Thymus (tissue), 11 donors: ENCODE measurements around the gene RAPGEF4. TPM values are rescaled to one million over a fixed set of nuclear protein-coding genes. Genes with fewer than 3 reads are reported as not detected.

Source experiments
- DNase-seq, 9 donors: peaks; one replicate each; pipeline ENCODE4 v3.0.0-alpha.2; 2013; ENCODE audit warnings: low spot score in 9 of 9, low read depth in 6 of 9, missing footprints in 1 of 9
- H3K27ac ChIP-seq, 2 donors: one replicate each; pipeline ENCODE4 v1.5.1; 2013; ENCODE audit warnings: control low read depth in 1 of 2, low read depth in 1 of 2, low read length in 1 of 2, mild to moderate bottlenecking in 1 of 2, moderate library complexity in 1 of 2
- H3K27me3 ChIP-seq, 2 donors: one replicate each; pipeline ENCODE4 v1.5.1; 2013; ENCODE audit warnings: low read length in 1 of 2; ENCODE audit not compliant: control insufficient read depth in 2 of 2, insufficient read depth in 1 of 2
- H3K36me3 ChIP-seq, 2 donors: one replicate each; pipeline ENCODE4 v1.5.1; 2013; ENCODE audit warnings: low read length in 1 of 2, mild to moderate bottlenecking in 1 of 2, moderate library complexity in 1 of 2; ENCODE audit not compliant: control insufficient read depth in 2 of 2, insufficient read depth in 2 of 2
- H3K4me1 ChIP-seq, 2 donors: one replicate each; pipeline ENCODE4 v1.5.1; 2013; ENCODE audit warnings: low read length in 2 of 2; ENCODE audit not compliant: control insufficient read depth in 2 of 2, insufficient read depth in 2 of 2
- H3K4me3 ChIP-seq, 2 donors: one replicate each; pipeline ENCODE4 v1.5.1; 2013; ENCODE audit warnings: low read length in 2 of 2, control low read depth in 1 of 2, mild to moderate bottlenecking in 1 of 2
- H3K9me3 ChIP-seq, 2 donors: one replicate each; pipeline ENCODE4 v1.5.1; 2013; ENCODE audit warnings: low read length in 1 of 2, mild to moderate bottlenecking in 1 of 2; ENCODE audit not compliant: control insufficient read depth in 2 of 2, insufficient read depth in 1 of 2
- WGBS: extraction: QIAGEN DNeasy Blood & Tissue Kit; methylation state at CpG from one replicate; pipeline ENCODE4 v1.1.7; 2013; 5-methylcytosine and 5-hydroxymethylcytosine counted together
- polyA plus RNA-seq: library from polyadenylated mRNA; stranded (reverse); fragments of 200-250 nt; gene quantifications from one replicate; pipeline ENCODE4 v1.2.3, GENCODE V29; 2013
- total RNA-seq: library from RNA; stranded (reverse); fragments of 120-200 nt; gene quantifications from one replicate; pipeline ENCODE4 v1.2.4, GENCODE V29; 2013
- donor health status: healthy.

The RAPGEF4 gene
- total and polyA plus RNA-seq, 2 donors, result 2.0 to 3.6 TPM

DNA sequence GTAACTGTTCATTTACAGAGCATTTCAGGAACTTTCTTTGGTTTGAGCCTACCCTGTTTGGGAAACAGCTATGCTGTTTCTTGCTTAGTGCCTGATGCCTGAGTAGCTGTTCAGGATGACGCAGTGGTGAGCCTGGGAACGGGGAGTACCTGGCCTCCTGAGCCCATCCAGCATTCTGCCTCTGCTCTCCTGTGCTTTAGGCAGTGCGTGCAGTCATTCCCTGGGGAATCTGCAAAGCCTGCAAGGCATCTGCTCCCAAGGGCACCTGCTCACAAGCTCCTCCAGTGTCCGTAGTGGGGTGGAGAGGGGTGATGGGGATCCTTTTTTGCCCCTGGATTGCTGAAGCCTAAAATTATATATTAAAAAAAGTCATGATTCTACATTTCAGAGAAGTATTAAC, 68.8 kb downstream of the RAPGEF4 start:
- WGBS, result 95% methylated on average over 4 of the region's 4 CpGs
- Histone ChIP-seq H3K4me1 (peaks cover 0 to 4% of the 10 kb centered on the region in 2 donors), H3K4me3 (no peak overlapping the region), H3K9me3 (peaks cover 0 to 14% of the 10 kb centered on the region in 2 donors), H3K27ac (no peak overlapping the region), H3K27me3 (no peaks in the 10 kb centered on the region), H3K36me3 (no peaks in the 10 kb centered on the region)
- DNase-seq, result no peak

- 12% methylated on average over 2 of the region's 2 CpGs for WGBS
- DNase-seq, result peak in 8 of 9 donors; percentile 18 to 68 (median 34)
- Histone ChIP-seq H3K27me3 (no peaks in the 10 kb centered on the region), H3K4me3 (no peak overlapping the region), H3K4me1 (peaks cover 2 to 11% of the 10 kb centered on the region in 2 donors), H3K36me3 (no peaks in the 10 kb centered on the region), H3K27ac (no peak overlapping the region), H3K9me3 (peaks cover 0 to 14% of the 10 kb centered on the region in 2 donors)
Measured at GRCh38 chr2:172806493-172806892, 70.8 kb downstream of the RAPGEF4 start.

- 93% methylated on average over 6 of the region's 6 CpGs for WGBS
- Histone ChIP-seq H3K36me3 (no peaks in the 10 kb centered on the region), H3K27me3 (no peaks in the 10 kb centered on the region), H3K4me3 (no peak overlapping the region), H3K9me3 (peaks cover 0 to 10% of the 10 kb centered on the region in 2 donors), H3K4me1 (peaks cover 2 to 11% of the 10 kb centered on the region in 2 donors), H3K27ac (no peak overlapping the region)
- DNase-seq, result no peak
Measured at GRCh38 chr2:172806996-172807395, 71.4 kb downstream of the RAPGEF4 start.

DNA sequence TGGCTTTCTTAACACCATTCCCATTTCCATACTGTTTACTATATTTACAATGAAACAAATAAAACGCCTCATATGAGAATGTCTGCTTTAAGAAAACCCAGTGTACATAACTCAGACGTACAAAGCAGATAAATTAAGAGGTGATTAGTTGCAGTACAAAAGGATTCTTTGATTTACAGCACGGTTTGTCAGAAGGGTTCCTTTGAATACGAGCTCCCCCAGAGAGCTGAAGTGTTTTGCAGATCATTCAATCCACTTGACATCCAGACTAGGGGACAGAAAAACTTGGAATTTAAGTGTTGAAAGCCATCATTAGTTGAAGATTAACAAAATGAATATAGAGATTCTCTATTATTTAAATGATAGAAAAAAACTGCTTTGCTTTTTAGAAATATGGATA, 72.5 kb downstream of the RAPGEF4 start:
- WGBS, result 96% methylated on average over 4 of the region's 4 CpGs
- no peak for DNase-seq
- Histone ChIP-seq H3K4me1 (peaks cover 2 to 11% of the 10 kb centered on the region in 2 donors), H3K27ac (no peak overlapping the region), H3K4me3 (no peak overlapping the region), H3K36me3 (no peaks in the 10 kb centered on the region), H3K27me3 (no peaks in the 10 kb centered on the region), H3K9me3 (peaks cover 0 to 3% of the 10 kb centered on the region in 2 donors)

- Histone ChIP-seq H3K36me3 (no peaks in the 10 kb centered on the region), H3K4me3 (no peak overlapping the region), H3K4me1 (peaks cover 2 to 11% of the 10 kb centered on the region in 2 donors), H3K27ac (peak overlapping the region in 1 of 2 donors; percentile 23), H3K27me3 (no peaks in the 10 kb centered on the region), H3K9me3 (no peaks in the 10 kb centered on the region)
- under 1% methylated on average over 2 of the region's 2 CpGs for WGBS
- DNase-seq, result peak in 8 of 9 donors; percentile 24 to 83 (median 32)
Measured at GRCh38 chr2:172811027-172811426, 75.4 kb downstream of the RAPGEF4 start.

GRCh38 chr2:172812158-172812744, 76.6 kb downstream of the RAPGEF4 start:
- Histone ChIP-seq H3K9me3 (no peaks in the 10 kb centered on the region), H3K27me3 (no peaks in the 10 kb centered on the region), H3K36me3 (no peaks in the 10 kb centered on the region), H3K4me1 (peaks cover 2 to 6% of the 10 kb centered on the region in 2 donors), H3K4me3 (no peak overlapping the region), H3K27ac (no peak overlapping the region)
- 96% methylated on average over 7 of the region's 7 CpGs for WGBS
- no peak for DNase-seq

- no peak overlapping the region for H3K4me3 ChIP-seq
- H3K27me3 ChIP-seq, result no peaks in the 10 kb centered on the region
- WGBS, result 75% methylated on average over 4 of the region's 4 CpGs
- DNase-seq, result peak in 1 of 9 donors; percentile 20
- H3K4me1 ChIP-seq, result peaks cover 2 to 6% of the 10 kb centered on the region in 2 donors
- no peaks in the 10 kb centered on the region for H3K36me3 ChIP-seq
- H3K27ac ChIP-seq, result no peak overlapping the region
- no peaks in the 10 kb centered on the region for H3K9me3 ChIP-seq
Measured at GRCh38 chr2:172813314-172813888, 77.8 kb downstream of the RAPGEF4 start.

- WGBS, result 91% methylated on average over 1 of the region's 1 CpG
- no peak for DNase-seq
- Histone ChIP-seq H3K9me3 (no peaks in the 10 kb centered on the region), H3K36me3 (no peaks in the 10 kb centered on the region), H3K4me1 (peaks cover 0 to 4% of the 10 kb centered on the region in 2 donors), H3K4me3 (no peak overlapping the region), H3K27ac (no peak overlapping the region), H3K27me3 (no peaks in the 10 kb centered on the region)
Measured at GRCh38 chr2:172817411-172817810, 81.8 kb downstream of the RAPGEF4 start.

DNA sequence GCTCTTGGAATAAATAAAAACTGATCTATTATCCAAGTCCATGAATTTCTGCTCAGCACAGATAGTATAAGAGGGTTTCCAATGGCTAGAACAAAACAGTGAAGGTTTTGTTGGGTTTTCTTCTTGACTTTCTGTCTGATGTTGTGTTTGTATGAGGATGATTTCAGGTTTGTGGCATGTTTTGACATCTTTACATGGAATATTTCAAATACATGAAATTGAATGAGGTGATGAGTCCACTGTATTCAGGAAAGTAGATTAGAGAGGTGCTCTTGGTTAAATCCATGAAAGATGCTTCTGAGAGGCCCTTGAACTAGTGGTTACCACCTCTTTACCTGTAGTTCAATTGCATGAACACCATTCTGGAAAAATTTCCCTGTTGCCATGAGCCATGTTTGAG, 84.3 kb downstream of the RAPGEF4 start:
- H3K9me3 ChIP-seq, result no peaks in the 10 kb centered on the region

More for the DNA sequence above, 84.3 kb downstream of the RAPGEF4 start:
- H3K27me3 ChIP-seq, result no peaks in the 10 kb centered on the region
- H3K36me3 ChIP-seq, result no peaks in the 10 kb centered on the region
- DNase-seq, result no peak
- H3K27ac ChIP-seq, result no peak overlapping the region
- H3K4me1 ChIP-seq, result peaks cover 0 to 8% of the 10 kb centered on the region in 2 donors
- H3K4me3 ChIP-seq, result no peak overlapping the region
